Activated CD8-positive, alpha-beta memory T cell treated with anti-CD3 and anti-CD28 coated beads for 1 hour (primary cell): ENCODE data around the gene KCND1.

ENCODE experiments used
- DNase-seq, 2 donors: peaks; one replicate each; pipeline ENCODE4 v3.0.0-alpha.2; 2020; ENCODE audit warnings: low read depth in 1 of 2; ENCODE audit errors: extremely low read depth in 1 of 2

Gene KCND1

GRCh38 chrX:48939524-48940228 lies 32.0 kb downstream of the KCND1 start:
- DNase-seq: no peak

- DNase-seq: no peak
These were observed 32.8 kb downstream of the KCND1 start for GRCh38 chrX:48938721-48939425.

- peak; percentile 67 to 78 for DNase-seq
These were observed 34.4 kb downstream of the KCND1 start for GRCh38 chrX:48937054-48937907.

- DNase-seq: no peak
These were observed 35.1 kb downstream of the KCND1 start for GRCh38 chrX:48936429-48937053.

GRCh38 chrX:48935301-48935670 lies 36.4 kb downstream of the KCND1 start:
- no peak for DNase-seq

- DNase-seq: no peak
These were observed 36.9 kb downstream of the KCND1 start for GRCh38 chrX:48934581-48935300.

GRCh38 chrX:48933757-48934156 lies 37.9 kb downstream of the KCND1 start:
- no peak for DNase-seq

- no peak for DNase-seq
These were observed 43.8 kb downstream of the KCND1 start for GRCh38 chrX:48927736-48928382.

GRCh38 chrX:48927123-48927522 lies 44.5 kb downstream of the KCND1 start:
- no peak for DNase-seq

GRCh38 chrX:48924270-48924669 lies 47.4 kb downstream of the KCND1 start:
- DNase-seq: no peak

- DNase-seq: no peak
These were observed 47.9 kb downstream of the KCND1 start for GRCh38 chrX:48923771-48924170.

- no peak for DNase-seq
These were observed 50.9 kb downstream of the KCND1 start for GRCh38 chrX:48920718-48921104.

GRCh38 chrX:48919947-48920717 lies 51.5 kb downstream of the KCND1 start:
- no peak for DNase-seq

- DNase-seq: no peak
These were observed 52.2 kb downstream of the KCND1 start for GRCh38 chrX:48919360-48919841.

GRCh38 chrX:48918643-48919340 lies 52.9 kb downstream of the KCND1 start, which contains the start of gene PIM2:
PIM2 (minus strand) TSS chrX:48919024; CDS start chrX:48918834, 190 bp downstream.
- peak; percentile 80 to 82 for DNase-seq

- DNase-seq: no peak
These were observed 53.4 kb downstream of the KCND1 start for GRCh38 chrX:48918301-48918642.

- DNase-seq: peak; percentile 67 to 73
These were observed 54.3 kb downstream of the KCND1 start for GRCh38 chrX:48917139-48918001.
